Choroid plexus epithelial cell (primary cell): ENCODE measurements around the gene SLC2A8.

Experiments
- DNase-seq: peaks from one replicate; pipeline ENCODE4 v3.0.0-alpha.2; 2010; ENCODE audit warnings: low read depth
- H3K4me3 ChIP-seq: 2 replicates; pipeline ENCODE4 v1.5.1; 2011; ENCODE audit warnings: low read depth, mild to moderate bottlenecking, control low read depth, low read length, moderate library complexity
- TF ChIP-seq, protein P1 (sequence below): conservative IDR thresholded peaks from 2 replicates; pipeline ENCODE4 v1.5.1; 2011; ENCODE audit warnings: low read depth, mild to moderate bottlenecking, control low read depth, inconsistent platforms, low read length, moderate library complexity

The SLC2A8 gene

GRCh38 chr9:127451608-127451857 is 54.6 kb downstream of the SLC2A8 start:
- TF ChIP-seq, protein P1, sequence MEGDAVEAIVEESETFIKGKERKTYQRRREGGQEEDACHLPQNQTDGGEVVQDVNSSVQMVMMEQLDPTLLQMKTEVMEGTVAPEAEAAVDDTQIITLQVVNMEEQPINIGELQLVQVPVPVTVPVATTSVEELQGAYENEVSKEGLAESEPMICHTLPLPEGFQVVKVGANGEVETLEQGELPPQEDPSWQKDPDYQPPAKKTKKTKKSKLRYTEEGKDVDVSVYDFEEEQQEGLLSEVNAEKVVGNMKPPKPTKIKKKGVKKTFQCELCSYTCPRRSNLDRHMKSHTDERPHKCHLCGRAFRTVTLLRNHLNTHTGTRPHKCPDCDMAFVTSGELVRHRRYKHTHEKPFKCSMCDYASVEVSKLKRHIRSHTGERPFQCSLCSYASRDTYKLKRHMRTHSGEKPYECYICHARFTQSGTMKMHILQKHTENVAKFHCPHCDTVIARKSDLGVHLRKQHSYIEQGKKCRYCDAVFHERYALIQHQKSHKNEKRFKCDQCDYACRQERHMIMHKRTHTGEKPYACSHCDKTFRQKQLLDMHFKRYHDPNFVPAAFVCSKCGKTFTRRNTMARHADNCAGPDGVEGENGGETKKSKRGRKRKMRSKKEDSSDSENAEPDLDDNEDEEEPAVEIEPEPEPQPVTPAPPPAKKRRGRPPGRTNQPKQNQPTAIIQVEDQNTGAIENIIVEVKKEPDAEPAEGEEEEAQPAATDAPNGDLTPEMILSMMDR, result no peak
- peak overlapping the region; percentile 97 for H3K4me3 ChIP-seq

GRCh38 chr9:127451858-127452656 is 55.1 kb downstream of the SLC2A8 start:
- peak; percentile 52 for DNase-seq
- TF ChIP-seq, protein P1, result peak; percentile 8
- H3K4me3 ChIP-seq, result peak overlapping the region; percentile 97

More at GRCh38 chr9:127451608-127451857, 54.6 kb downstream of the SLC2A8 start:
- DNase-seq, result no peak

GRCh38 chr9:127452691-127453090 is 55.7 kb downstream of the SLC2A8 start:
- H3K4me3 ChIP-seq, result no peak overlapping the region
- DNase-seq, result peak; percentile 25
- TF ChIP-seq, protein P1, result no peak

DNA sequence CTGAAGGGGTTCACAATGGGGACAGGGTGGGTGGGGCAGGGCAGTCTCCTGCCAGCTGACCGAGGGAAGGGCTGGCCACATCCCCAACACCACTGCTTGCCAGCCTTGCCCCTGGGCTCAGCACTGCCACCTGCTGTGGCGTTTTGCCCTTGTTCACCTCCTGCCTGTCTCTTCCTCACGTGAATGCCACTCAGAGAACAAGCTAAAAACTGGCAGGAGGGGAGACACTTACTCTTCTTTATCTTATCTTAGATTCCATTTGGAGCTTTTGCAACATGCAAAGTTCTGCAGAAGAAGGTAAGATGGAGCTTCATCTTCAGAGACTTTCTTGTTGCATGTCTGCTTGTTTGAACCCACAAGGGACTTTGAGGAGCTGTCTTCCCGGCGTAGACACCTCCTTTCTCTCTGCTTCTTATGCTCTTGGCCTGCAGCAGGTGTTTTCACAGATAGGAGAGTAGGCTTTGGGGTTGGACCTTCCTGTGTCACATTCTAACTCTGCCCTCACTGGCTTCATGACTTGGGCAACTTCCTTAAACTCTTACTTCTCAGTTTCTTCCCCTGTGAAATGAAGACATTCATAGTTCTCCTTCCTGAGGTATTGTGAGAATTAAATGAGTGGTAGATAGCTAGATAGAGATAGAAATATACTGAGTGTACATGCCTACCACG is 58.5 kb downstream of the SLC2A8 start:
- DNase-seq, result no peak
- H3K4me3 ChIP-seq, result no peak overlapping the region
- TF ChIP-seq, protein P1, result peak; percentile 26

DNA sequence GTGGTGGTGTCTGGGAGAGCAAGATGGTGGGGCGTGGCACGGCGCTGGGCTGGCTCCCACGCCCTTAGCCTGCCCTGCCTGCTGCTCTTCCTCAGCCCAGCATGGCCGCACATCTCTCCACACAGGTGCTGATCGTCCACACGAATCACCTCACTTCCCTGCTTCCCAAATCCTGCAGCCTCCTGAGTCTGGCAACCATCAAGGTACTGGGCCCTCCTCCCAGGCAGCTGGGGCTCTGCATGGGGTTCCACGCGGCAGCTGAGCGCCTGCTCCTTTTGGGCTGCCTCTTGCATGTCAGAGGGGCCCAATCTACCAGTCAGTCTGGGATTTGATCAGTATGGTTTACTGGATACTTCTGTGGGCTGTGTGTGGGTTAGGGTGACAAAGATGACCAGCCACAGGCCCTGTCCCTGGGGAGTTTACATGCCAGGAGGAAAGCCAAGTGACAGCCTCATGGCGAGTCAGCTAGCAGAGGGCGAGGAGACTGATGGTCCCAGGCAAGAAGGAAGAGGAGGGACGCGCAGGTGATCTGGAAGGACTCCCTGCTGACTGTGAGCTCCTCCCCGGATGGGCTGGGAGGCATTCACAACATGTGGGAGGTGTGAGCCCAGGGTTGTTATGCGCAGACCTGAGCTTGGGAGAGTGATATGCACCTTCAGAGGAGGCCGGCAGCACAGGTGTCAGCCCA is 60.4 kb downstream of the SLC2A8 start:
- H3K4me3 ChIP-seq, result no peak overlapping the region
- TF ChIP-seq, protein P1, result no peak
- no peak for DNase-seq
